SU-DHL-6 (cell line): ENCODE data around the gene NUFIP2.

ENCODE experiments used
- H2AFZ ChIP-seq: fragments of 200-600 bp; sonication (generic); 2 replicates; pipeline ENCODE4 v1.6.1; 2014; ENCODE audit warnings: low read depth, mild to moderate bottlenecking, moderate library complexity, mixed read lengths, antibody characterized with exemption, low read length; ENCODE audit not compliant: severe bottlenecking
- H3F3A ChIP-seq: fragments of 200-600 bp; shearing (Covaris generic); 2 replicates; pipeline ENCODE4 v1.6.0; 2016; ENCODE audit warnings: antibody characterized with exemption, mild to moderate bottlenecking; ENCODE audit not compliant: insufficient read depth
- H3K27ac ChIP-seq: fragments of 200-600 bp; sonication (generic); 2 replicates; pipeline ENCODE4 v1.5.1; 2016; ENCODE audit warnings: low read depth, mild to moderate bottlenecking, low read length, moderate library complexity, mixed read lengths
- H3K27me3 ChIP-seq: fragments of 200-600 bp; sonication (generic), shearing (Covaris generic); 2 replicates; pipeline ENCODE4 v1.6.0; 2014; ENCODE audit warnings: mild to moderate bottlenecking, low read length
- H3K36me3 ChIP-seq: fragments of 200-600 bp; sonication (generic); 2 replicates; pipeline ENCODE4 v1.6.1; 2014; ENCODE audit warnings: mild to moderate bottlenecking, low read length, mixed read lengths
- H3K4me2 ChIP-seq: fragments of 300-600, 200-600 bp; shearing (Covaris generic), sonication (generic); 2 replicates; pipeline ENCODE4 v1.6.0; 2014; ENCODE audit warnings: low read length, low read depth, mild to moderate bottlenecking; ENCODE audit not compliant: poor library complexity, severe bottlenecking
- H3K4me3 ChIP-seq: fragments of 200-600 bp; sonication (generic); 2 replicates; pipeline ENCODE4 v1.5.1; 2014; ENCODE audit warnings: antibody characterized with exemption, low read length, mild to moderate bottlenecking, mixed read lengths; ENCODE audit not compliant: insufficient read depth, poor library complexity, severe bottlenecking
- H3K79me2 ChIP-seq: fragments of 200-600 bp; sonication (generic); 2 replicates; pipeline ENCODE4 v1.6.1; 2014; ENCODE audit warnings: mild to moderate bottlenecking, low read length, moderate library complexity; ENCODE audit not compliant: insufficient read depth
- H3K9ac ChIP-seq: fragments of 200-600 bp; sonication (generic); 2 replicates; pipeline ENCODE4 v1.7.0; 2014; ENCODE audit warnings: mild to moderate bottlenecking, low read length
- H3K9me2 ChIP-seq: fragments of 200-600 bp; sonication (generic); replicated peaks from 2 replicates; pipeline ENCODE4 v1.6.1; 2014; ENCODE audit warnings: low read length; ENCODE audit not compliant: insufficient read depth
- H3K9me3 ChIP-seq: fragments of 200-600 bp; sonication (generic); 2 replicates; pipeline ENCODE4 v1.6.1; 2014; ENCODE audit warnings: low read length, mixed read lengths; ENCODE audit not compliant: insufficient read depth
- H4K20me1 ChIP-seq: fragments of 200-600 bp; sonication (generic); 2 replicates; pipeline ENCODE4 v1.6.1; 2014; ENCODE audit warnings: low read depth, mild to moderate bottlenecking, antibody characterized with exemption, low read length, moderate library complexity, mixed read lengths
- CTCF ChIP-seq: fragments of 200-600 bp; sonication (generic); IDR thresholded peaks from one replicate; pipeline ENCODE4 v1.5.1; 2017; ENCODE audit warnings: antibody characterized with exemption, mild to moderate bottlenecking, low read length, moderate library complexity; ENCODE audit not compliant: insufficient read depth, poor library complexity, severe bottlenecking
- EZH2phosphoT487 ChIP-seq: fragments of 200-600 bp; sonication (generic), shearing (Covaris generic); conservative IDR thresholded peaks from 2 replicates; pipeline ENCODE4 v1.6.1; 2018; ENCODE audit warnings: mild to moderate bottlenecking, antibody characterized with exemption, low read length, moderate library complexity, mixed read lengths

The NUFIP2 gene

GRCh38 chr17:29326023-29326813 lies 32.3 kb upstream of the NUFIP2 start:
- H4K20me1 ChIP-seq = no peaks in the 10 kb centered on the region
- no peaks in the 10 kb centered on the region for H3K36me3 ChIP-seq
- no peaks in the 10 kb centered on the region for H3K9me2 ChIP-seq
- no peak overlapping the region for H3K4me2 ChIP-seq
- H3K4me3 ChIP-seq = no peak overlapping the region
- TF ChIP-seq EZH2phosphoT487 (no peak), CTCF (no peak)
- H2AFZ ChIP-seq = no peak overlapping the region
- no peaks in the 10 kb centered on the region for H3K9me3 ChIP-seq
- no peak overlapping the region for H3K9ac ChIP-seq
- H3K27me3 ChIP-seq = no peaks in the 10 kb centered on the region
- no peaks in the 10 kb centered on the region for H3F3A ChIP-seq
- no peaks in the 10 kb centered on the region for H3K79me2 ChIP-seq
- H3K27ac ChIP-seq = no peak overlapping the region

- no peaks in the 10 kb centered on the region for H3K27me3 ChIP-seq
- H3F3A ChIP-seq = no peaks in the 10 kb centered on the region
- no peaks in the 10 kb centered on the region for H3K9me3 ChIP-seq
- no peaks in the 10 kb centered on the region for H3K9me2 ChIP-seq
- no peak for TF ChIP-seq CTCF
- TF ChIP-seq EZH2phosphoT487 = no peak
- H3K4me3 ChIP-seq = no peak overlapping the region
- H3K9ac ChIP-seq = no peak overlapping the region
- H3K36me3 ChIP-seq = no peaks in the 10 kb centered on the region
- H3K4me2 ChIP-seq = no peak overlapping the region
- H2AFZ ChIP-seq = no peak overlapping the region
- no peaks in the 10 kb centered on the region for H4K20me1 ChIP-seq
- no peaks in the 10 kb centered on the region for H3K79me2 ChIP-seq
- no peak overlapping the region for H3K27ac ChIP-seq
Measured at GRCh38 chr17:29322363-29322762, 28.4 kb upstream of the NUFIP2 start.

GRCh38 chr17:29303386-29303785 lies 9.4 kb upstream of the NUFIP2 start:
- H3K9me2 ChIP-seq = no peaks in the 10 kb centered on the region
- no peak overlapping the region for H3K4me3 ChIP-seq
- no peaks in the 10 kb centered on the region; the same call in 1 of the 2 replicates for H3F3A ChIP-seq
- TF ChIP-seq EZH2phosphoT487 (no peak), CTCF (no peak)
- no peaks in the 10 kb centered on the region for H3K36me3 ChIP-seq
- H2AFZ ChIP-seq = no peak overlapping the region
- H3K9me3 ChIP-seq = no peaks in the 10 kb centered on the region
- no peaks in the 10 kb centered on the region for H3K27me3 ChIP-seq
- no peak overlapping the region for H3K4me2 ChIP-seq
- no peaks in the 10 kb centered on the region for H3K79me2 ChIP-seq
- no peak overlapping the region for H3K27ac ChIP-seq
- H3K9ac ChIP-seq = no peak overlapping the region
- no peaks in the 10 kb centered on the region for H4K20me1 ChIP-seq
